GM21723 (cell line): Measurements from ENCODE around the gene KCNK2.
"Not testable (repeated sequence)": the region's sequence is repeated elsewhere in the genome, so short reads cannot be mapped to it uniquely, and the experiment has no call there.

Experiments used
- ATAC-seq: cut with Tn5 transposase; IDR thresholded peaks from one replicate; pipeline ENCODE4 v1.9.1; 2021; ENCODE audit warnings: mild to moderate bottlenecking, moderate library complexity; ENCODE audit not compliant: unreplicated experiment

The KCNK2 gene

DNA sequence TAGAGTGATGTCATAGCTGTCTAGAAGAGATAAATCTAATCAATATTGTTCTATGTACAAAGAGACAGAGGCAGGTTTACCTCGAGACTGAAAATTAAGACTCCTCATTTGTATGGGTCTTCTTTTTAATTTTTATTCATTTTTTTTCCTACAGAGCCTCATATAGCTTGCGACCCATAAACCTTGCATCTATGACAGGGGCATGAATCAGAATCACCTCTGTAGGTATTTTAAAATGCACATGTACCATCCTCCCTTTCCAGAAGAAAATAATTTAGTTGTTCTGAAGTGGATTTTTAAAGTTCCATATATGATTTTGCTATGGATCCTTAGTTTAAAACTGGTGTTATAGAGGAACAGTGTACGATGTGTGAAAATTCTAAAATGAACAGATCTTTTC is 64.5 kb downstream of the KCNK2 start:
- ATAC-seq, result no peak

DNA sequence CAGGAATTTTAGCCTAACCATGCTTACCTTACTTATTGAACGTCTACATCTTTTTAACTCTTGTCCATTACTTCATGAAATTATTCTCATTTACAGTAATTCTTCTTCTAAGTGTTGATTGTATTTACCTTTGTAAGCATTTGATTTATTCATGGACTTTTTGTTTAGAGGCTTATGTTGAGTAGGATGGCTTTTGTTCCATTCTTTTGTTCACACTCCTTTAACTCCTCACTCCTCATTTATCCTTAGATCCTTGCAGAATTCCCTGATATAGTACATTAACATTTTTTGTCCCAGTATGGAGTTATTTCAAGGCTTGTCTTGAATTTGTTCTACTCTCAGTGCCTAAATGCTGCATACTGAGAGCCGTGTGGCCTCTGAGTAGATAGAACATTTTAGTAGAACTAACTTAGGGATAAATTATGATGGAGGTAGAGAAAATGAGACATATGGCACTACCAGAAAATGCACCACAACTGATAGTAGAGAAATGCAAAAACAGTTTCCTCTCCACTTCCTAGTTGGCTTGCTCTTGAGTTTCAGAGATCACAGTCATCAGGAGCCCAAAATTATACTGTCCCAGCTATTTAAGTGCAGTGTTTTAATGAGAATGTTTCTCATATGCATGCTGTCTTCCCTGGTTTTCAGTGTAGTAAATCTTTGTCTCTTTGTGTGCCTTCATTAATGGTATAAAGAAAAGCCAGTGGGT is 69.5 kb downstream of the KCNK2 start:
- ATAC-seq, result no peak

- ATAC-seq, result no peak
Measured at GRCh38 chr1:215156232-215156631, 73.7 kb downstream of the KCNK2 start.

DNA sequence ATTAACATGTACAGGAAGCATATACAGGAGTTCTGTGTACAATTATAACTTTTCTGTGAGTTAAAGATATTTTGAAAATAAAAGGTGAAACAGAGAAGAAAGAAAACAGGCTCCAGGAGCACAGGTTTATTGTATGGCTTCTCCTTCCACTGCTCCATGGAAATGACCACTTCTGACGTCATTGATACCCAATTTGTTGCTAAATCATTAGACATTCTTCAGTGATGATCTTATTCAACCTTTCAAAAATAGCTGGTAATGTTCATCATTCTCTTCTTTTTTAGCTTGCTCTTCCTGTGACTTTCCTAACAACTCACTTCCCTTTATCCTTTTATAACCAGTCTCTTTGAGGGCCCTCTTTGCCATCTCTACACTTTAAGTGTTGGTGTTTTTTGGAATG is 77.8 kb downstream of the KCNK2 start:
- no peak for ATAC-seq

DNA sequence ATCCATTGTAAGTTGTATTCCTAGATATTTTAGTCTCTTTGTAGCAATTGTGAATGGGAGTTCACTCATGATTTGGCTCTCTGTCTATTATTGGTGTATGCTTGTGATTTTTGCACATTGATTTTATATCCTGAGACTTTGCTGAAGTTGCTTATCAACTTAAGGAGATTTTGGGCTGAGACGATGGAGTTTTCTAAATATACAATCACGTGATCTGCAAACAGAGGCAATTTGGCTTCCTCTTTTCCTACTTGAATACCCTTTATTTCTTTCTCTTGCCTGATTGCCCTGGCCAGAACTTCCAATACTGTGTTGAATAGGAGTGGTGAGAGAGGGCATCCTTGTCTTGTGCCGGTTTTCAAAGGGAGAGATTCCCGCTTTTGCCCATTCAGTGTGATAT is 80.6 kb downstream of the KCNK2 start:
- not testable (repeated sequence) for ATAC-seq

DNA sequence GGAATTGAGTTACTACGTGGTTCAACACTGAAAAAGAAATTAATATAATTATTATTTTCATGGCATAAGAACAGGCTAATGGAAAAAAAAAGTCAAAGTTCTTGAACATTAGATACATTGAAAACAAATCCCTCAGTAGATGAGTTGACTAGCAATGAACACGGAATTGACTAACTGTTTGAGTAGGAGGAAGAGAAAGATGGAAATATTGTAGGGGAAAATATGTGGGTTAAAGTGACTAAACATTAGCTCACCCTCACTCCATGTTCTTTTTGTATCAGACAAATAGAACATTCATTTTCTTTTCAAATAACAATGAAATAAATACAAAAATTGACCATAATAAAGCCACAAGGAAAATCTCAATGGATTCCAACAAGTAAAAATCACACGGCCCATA is 84.3 kb downstream of the KCNK2 start:
- ATAC-seq, result no peak

GRCh38 chr1:215181518-215181917 is 99.0 kb downstream of the KCNK2 start:
- no peak for ATAC-seq

GRCh38 chr1:215185067-215185620 is 102.6 kb downstream of the KCNK2 start:
- no peak for ATAC-seq

- ATAC-seq, result no peak
Measured at GRCh38 chr1:215188302-215188950, 105.9 kb downstream of the KCNK2 start.

- no peak for ATAC-seq
Measured at GRCh38 chr1:215192306-215192705, 109.8 kb downstream of the KCNK2 start.

- no peak for ATAC-seq
Measured at GRCh38 chr1:215198021-215198420, 115.5 kb downstream of the KCNK2 start.

GRCh38 chr1:215200121-215200520 is 117.6 kb downstream of the KCNK2 start:
- no peak for ATAC-seq

- no peak for ATAC-seq
Measured at GRCh38 chr1:215201283-215201682, 118.7 kb downstream of the KCNK2 start.

- ATAC-seq, result no peak
Measured at GRCh38 chr1:215202868-215203267, 120.3 kb downstream of the KCNK2 start.

GRCh38 chr1:215210167-215210566 is 127.6 kb downstream of the KCNK2 start:
- no peak for ATAC-seq

GRCh38 chr1:215215846-215216245 is 133.3 kb downstream of the KCNK2 start:
- no peak for ATAC-seq

- ATAC-seq, result no peak
Measured at GRCh38 chr1:215219372-215219771, 136.8 kb downstream of the KCNK2 start.

DNA sequence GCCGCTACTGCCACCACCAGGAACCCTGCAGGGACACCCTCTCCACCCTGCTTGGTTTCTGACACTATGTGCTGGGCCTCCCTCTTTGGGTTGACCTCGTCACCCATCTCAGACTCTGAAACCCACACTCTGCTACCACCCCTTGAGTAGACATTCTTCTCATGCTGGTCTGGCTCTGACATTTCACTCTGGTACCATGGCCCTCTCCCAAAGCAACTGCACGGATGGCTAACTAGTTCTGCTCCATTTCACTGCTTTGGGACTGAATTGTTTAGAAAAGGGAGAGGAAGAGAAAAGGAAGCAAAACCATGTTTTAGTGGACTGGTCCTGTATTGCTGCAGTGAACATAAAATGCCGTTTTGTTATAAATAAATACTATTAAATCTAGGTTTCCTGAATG is 137.8 kb downstream of the KCNK2 start:
- no peak for ATAC-seq

DNA sequence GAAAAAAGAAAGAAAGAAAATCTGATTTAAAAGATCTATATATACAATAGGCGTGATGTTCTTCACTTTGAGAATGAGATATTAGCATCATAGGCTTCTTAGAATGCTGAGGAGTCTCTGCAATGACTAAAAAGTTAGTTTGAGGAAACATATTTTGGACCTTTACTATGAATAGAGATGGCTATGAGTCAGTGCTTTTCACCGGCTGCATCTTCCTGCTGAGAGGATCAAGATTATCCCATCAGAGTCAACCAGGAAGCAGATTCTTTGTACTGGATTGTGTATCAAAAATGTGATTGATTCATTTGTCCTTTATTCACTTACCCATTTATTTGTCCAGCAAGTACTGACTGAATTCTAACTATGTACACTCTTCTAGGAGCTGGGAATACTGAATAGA is 144.2 kb downstream of the KCNK2 start:
- ATAC-seq, result no peak

DNA sequence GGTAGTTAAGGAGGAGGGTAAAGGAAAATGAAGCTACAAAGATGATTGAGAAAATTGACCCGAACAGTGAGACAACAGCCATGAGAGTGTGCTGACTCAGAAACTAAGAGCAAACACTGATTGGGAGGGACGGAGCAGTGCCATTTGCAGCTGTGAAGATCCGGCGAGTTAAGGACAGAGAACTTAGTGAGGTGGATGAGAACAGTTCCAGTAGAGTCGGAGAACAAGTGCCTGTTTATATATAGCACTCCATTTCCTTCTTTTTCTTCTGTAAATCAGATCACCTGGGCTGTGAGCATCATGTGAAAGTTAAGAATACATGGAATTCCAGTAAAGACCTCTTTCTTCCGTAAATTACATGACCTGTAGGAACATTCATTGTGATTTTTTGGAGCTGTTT is 145.7 kb downstream of the KCNK2 start:
- no peak for ATAC-seq

- ATAC-seq, result no peak
Measured at GRCh38 chr1:215241451-215241850, 158.9 kb downstream of the KCNK2 start.

DNA sequence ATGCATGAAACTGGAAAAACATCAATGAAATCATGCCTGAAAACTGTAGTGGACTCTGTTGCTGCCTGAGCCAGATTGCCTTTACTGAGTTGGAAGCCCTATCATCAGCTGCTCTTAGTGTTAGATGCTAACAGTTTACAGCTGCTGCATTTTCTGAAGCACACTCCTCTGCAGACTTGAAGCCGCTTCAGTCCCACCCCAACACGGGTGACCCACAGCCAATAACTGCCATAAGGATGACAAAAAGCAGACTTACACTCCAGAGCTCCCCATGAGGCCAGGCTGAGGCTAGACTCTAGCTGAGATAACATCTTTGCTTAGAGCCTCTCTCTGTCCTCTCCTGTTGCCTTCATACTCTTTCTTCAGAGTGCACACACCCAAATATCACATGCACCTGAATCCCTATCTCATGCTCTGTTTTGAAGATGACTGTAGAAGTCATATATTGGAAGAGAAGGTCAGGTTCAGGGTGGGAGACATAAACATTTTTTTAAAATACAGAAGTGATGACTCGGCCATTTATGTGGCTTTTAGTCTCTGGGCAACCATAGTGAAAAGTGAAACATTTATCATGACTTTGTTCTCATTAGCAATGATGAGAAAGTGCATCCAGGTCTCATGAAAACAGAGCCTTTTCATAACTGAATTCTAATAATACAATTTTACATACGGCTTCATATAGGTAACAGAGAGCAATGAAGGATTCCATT is 161.0 kb downstream of the KCNK2 start:
- no peak for ATAC-seq
